Thyroid gland (tissue), 4 donors: ENCODE results near the gene SCAF4. TPM values are rescaled to one million over a fixed set of nuclear protein-coding genes. Genes with fewer than 3 reads are reported as not detected.

ENCODE experiments used
- DNase-seq, 2 donors: peaks; one replicate each; pipeline ENCODE4 v3.0.0-alpha.2; 2019
- H3K27ac ChIP-seq, 3 donors: fragments of 200-600 bp; sonication (generic); 1 replicate in 2 of 3; 2 replicates in 1 of 3; pipeline ENCODE4 v1.5.1; 2016 to 2019; ENCODE audit warnings: mild to moderate bottlenecking in 1 of 3, moderate library complexity in 1 of 3
- H3K27me3 ChIP-seq: fragments of 200-600 bp; sonication (generic); one replicate; pipeline ENCODE4 v1.5.1; 2019
- H3K36me3 ChIP-seq, 2 donors: fragments of 200-600 bp; sonication (generic); one replicate each; pipeline ENCODE4 v1.5.1; 2016 to 2019
- H3K4me1 ChIP-seq, 2 donors: fragments of 200-600 bp; sonication (generic); one replicate each; pipeline ENCODE4 v1.5.1; 2017 to 2019
- H3K4me3 ChIP-seq, 3 donors: fragments of 200-600 bp; sonication (generic); replicated peaks in 1 of 3; 1 replicate in 2 of 3; 2 replicates in 1 of 3; pipeline ENCODE4 v1.5.1; 2016; ENCODE audit warnings: mild to moderate bottlenecking in 1 of 3
- H3K9me3 ChIP-seq: fragments of 200-600 bp; sonication (generic); one replicate; pipeline ENCODE4 v1.5.1; 2017
- CTCF ChIP-seq, 6 experiments: fragments of 200-600 bp in 3 of 6; fragments of 450-650 bp in 3 of 6; sonication (generic) in 3 of 6; IDR thresholded peaks; one replicate each; pipeline ENCODE4 v1.5.1; 2016 to 2019; ENCODE audit warnings: antibody characterized with exemption in 6 of 6, mild to moderate bottlenecking in 2 of 6, inconsistent platforms in 1 of 6, moderate library complexity in 1 of 6
- POLR2A ChIP-seq, 2 donors: fragments of 450-650 bp; IDR thresholded peaks; one replicate each; pipeline ENCODE4 v1.6.1; 2017; ENCODE audit warnings: antibody characterized with exemption in 2 of 2, mild to moderate bottlenecking in 2 of 2, moderate library complexity in 1 of 2
- WGBS, 2 donors: methylation state at CpG; one replicate each; pipeline ENCODE4 v1.1.5; 2017; 5-methylcytosine and 5-hydroxymethylcytosine counted together
- intact Hi-C: fragments of 100-400 bp; cut with DNase I; formaldehyde crosslinking; loops from one replicate; pipeline ENCODE4 v1.15.1; 2023
- small RNA-seq: library from RNA; depleted of rRNA; stranded (forward); fragments of <200 nt; gene quantifications from one replicate; pipeline ENCODE3, GENCODE V24; 2016
- total RNA-seq, 4 donors: library from RNA; depleted of rRNA; stranded (reverse); fragments of >200 nt; gene quantifications; one replicate each; pipeline ENCODE4 v1.2.3, GENCODE V29; 2016

The SCAF4 gene
- total RNA-seq, 4 donors from 2014 or later = 13.0 to 27.4 (median 18.7) TPM

DNA sequence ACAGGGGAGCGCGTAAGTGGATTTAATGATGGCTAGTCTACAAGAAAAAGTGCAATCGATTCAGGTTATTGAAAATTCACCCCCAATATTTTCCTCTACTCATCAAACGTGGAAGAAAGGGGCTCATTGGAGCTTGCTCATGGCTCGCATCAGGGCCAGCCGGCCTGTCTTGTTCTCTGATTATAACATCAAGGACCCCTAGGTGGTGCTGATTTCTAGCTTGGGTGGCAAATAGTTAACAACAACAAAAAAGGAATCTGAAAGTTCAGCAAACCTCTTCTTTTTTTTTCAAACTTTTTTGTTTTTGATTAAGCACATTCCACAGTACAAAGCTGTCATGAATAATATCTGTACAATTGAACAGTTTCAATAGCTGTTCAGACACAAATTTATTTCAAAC lies 108.3 kb downstream of the SCAF4 start:
- WGBS, 2 donors = 77 to 80% methylated on average over 6 of the region's 6 CpGs
- intact Hi-C loops = no loop called here
- no peak overlapping the region for H3K27ac ChIP-seq
- no peaks in the 10 kb centered on the region for H3K9me3 ChIP-seq
- H3K36me3 ChIP-seq = no peaks in the 10 kb centered on the region
- TF ChIP-seq CTCF (IDR thresholded peaks at IDR 0.05) (no peak), POLR2A (IDR thresholded peaks at IDR 0.05) (no peak)
- DNase-seq = no peak
- no peaks in the 10 kb centered on the region for H3K27me3 ChIP-seq
- H3K4me1 ChIP-seq = no peaks in the 10 kb centered on the region
- H3K4me3 ChIP-seq = no peak overlapping the region

GRCh38 chr21:31622397-31622796 lies 109.5 kb downstream of the SCAF4 start:
- TF ChIP-seq POLR2A (IDR thresholded peaks at IDR 0.05) = no peak
- TF ChIP-seq CTCF (IDR thresholded peaks at IDR 0.05) = no peak
- Histone ChIP-seq H3K27ac (no peak overlapping the region), H3K4me1 (no peaks in the 10 kb centered on the region), H3K27me3 (no peaks in the 10 kb centered on the region), H3K36me3 (no peaks in the 10 kb centered on the region), H3K9me3 (no peaks in the 10 kb centered on the region), H3K4me3 (no peak overlapping the region)
- no peak for DNase-seq
- 56 to 68% methylated on average over 3 of the region's 3 CpGs for WGBS, 2 donors
- intact Hi-C loops = no loop called here

Small RNA genes lying within 50 kb of the gene (small RNA-seq; reads per million reads assigned to genes)
- not detected for gene RF01241

Other genes with a start within 250 kb of the SCAF4 start
- gene SOD1, start 72.4 kb downstream of the SCAF4 start, total RNA-seq = 100 to 1,000 TPM; 147 to 331 (median 261) TPM
- 1 to 10 TPM in 1 of 4 donors, under 1 TPM in 3; 0.22 to 1.2 (median 0.36) TPM for gene HUNK, start 140.9 kb upstream of the SCAF4 start, total RNA-seq